Neural progenitor cell (in vitro differentiated cells): ENCODE data around the gene CREBRF.

Source experiments
- EZH2 ChIP-seq: fragments of 200-600 bp; sonication (generic); IDR thresholded peaks from 2 replicates; pipeline ENCODE4 v1.6.1; 2017; ENCODE audit warnings: antibody characterized with exemption, mild to moderate bottlenecking, moderate library complexity
- EZH2phosphoT487 ChIP-seq: fragments of 200-600 bp; sonication (generic); IDR thresholded peaks from 2 replicates; pipeline ENCODE4 v1.6.1; 2017; ENCODE audit warnings: antibody characterized with exemption
- TF ChIP-seq, protein P1 (sequence below): fragments of 200-600 bp; sonication (generic); IDR thresholded peaks from 2 replicates; pipeline ENCODE4 v1.5.1; 2017; ENCODE audit warnings: antibody characterized with exemption, mild to moderate bottlenecking

DNA sequence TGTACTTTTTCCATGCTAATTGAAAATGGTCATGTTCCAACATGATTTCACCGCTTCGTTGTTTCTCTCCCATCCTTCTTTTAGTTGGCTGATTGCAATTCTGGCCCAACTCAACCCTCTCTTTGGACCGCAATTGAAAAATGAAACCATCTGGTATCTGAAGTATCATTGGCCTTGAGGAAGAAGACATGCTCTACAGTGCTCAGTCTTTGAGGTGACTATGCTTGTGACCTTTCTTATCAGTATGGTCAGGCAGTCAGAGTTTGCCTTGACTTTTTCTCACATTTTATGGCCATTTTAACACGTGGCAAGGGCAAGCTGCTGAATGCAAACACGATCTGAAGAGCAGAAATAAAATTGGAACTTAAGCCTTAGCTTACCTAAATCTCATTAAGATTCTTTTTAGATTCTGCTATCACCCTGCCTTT is 36.0 kb upstream of the CREBRF start:
- TF ChIP-seq EZH2: no peak
- TF ChIP-seq, protein P1, sequence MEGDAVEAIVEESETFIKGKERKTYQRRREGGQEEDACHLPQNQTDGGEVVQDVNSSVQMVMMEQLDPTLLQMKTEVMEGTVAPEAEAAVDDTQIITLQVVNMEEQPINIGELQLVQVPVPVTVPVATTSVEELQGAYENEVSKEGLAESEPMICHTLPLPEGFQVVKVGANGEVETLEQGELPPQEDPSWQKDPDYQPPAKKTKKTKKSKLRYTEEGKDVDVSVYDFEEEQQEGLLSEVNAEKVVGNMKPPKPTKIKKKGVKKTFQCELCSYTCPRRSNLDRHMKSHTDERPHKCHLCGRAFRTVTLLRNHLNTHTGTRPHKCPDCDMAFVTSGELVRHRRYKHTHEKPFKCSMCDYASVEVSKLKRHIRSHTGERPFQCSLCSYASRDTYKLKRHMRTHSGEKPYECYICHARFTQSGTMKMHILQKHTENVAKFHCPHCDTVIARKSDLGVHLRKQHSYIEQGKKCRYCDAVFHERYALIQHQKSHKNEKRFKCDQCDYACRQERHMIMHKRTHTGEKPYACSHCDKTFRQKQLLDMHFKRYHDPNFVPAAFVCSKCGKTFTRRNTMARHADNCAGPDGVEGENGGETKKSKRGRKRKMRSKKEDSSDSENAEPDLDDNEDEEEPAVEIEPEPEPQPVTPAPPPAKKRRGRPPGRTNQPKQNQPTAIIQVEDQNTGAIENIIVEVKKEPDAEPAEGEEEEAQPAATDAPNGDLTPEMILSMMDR: no peak
- TF ChIP-seq EZH2phosphoT487: no peak
